Fibroblast of upper back skin (primary cell): ENCODE results near the gene AGBL4.
"Not testable (repeated sequence)": the region's sequence is repeated elsewhere in the genome, so short reads cannot be mapped to it uniquely, and the experiment has no call there.

Experiments
- DNase-seq: peaks from one replicate; pipeline ENCODE4 v3.0.0-alpha.2; 2013

AGBL4 gene

GRCh38 chr1:48560577-48560976 lies 1463.2 kb downstream of the AGBL4 start:
- no peak for DNase-seq

- DNase-seq: no peak
Measured at GRCh38 chr1:48560116-48560515, 1463.6 kb downstream of the AGBL4 start.

- DNase-seq: no peak
Measured at GRCh38 chr1:48558366-48558765, 1465.4 kb downstream of the AGBL4 start.

- DNase-seq: no peak
Measured at GRCh38 chr1:48556186-48556850, 1467.4 kb downstream of the AGBL4 start.

GRCh38 chr1:48555271-48555670 lies 1468.5 kb downstream of the AGBL4 start:
- no peak for DNase-seq

GRCh38 chr1:48552903-48553606 lies 1470.7 kb downstream of the AGBL4 start:
- DNase-seq: no peak

GRCh38 chr1:48552420-48552819 lies 1471.3 kb downstream of the AGBL4 start:
- DNase-seq: peak; percentile 7

GRCh38 chr1:48548985-48549384 lies 1474.8 kb downstream of the AGBL4 start:
- DNase-seq: no peak

- DNase-seq: no peak
Measured at GRCh38 chr1:48547561-48548220, 1476.1 kb downstream of the AGBL4 start.

GRCh38 chr1:48543854-48544253 lies 1479.9 kb downstream of the AGBL4 start:
- DNase-seq: no peak

- DNase-seq: no peak
Measured at GRCh38 chr1:48540587-48540986, 1483.2 kb downstream of the AGBL4 start.

GRCh38 chr1:48536477-48536876 lies 1487.3 kb downstream of the AGBL4 start:
- DNase-seq: no peak

GRCh38 chr1:48532976-48533375 lies 1490.8 kb downstream of the AGBL4 start:
- no peak for DNase-seq

- DNase-seq: peak; percentile 18
Measured at GRCh38 chr1:48530727-48531351, 1492.9 kb downstream of the AGBL4 start.

- no peak for DNase-seq
Measured at GRCh38 chr1:48527051-48527450, 1496.7 kb downstream of the AGBL4 start.

- peak; percentile 51 for DNase-seq
Measured at GRCh38 chr1:48526008-48526710, 1497.6 kb downstream of the AGBL4 start.

- DNase-seq: no peak
Measured at GRCh38 chr1:48524892-48525467, 1498.8 kb downstream of the AGBL4 start.

- DNase-seq: no peak
Measured at GRCh38 chr1:48523558-48523957, 1500.2 kb downstream of the AGBL4 start.

GRCh38 chr1:48519896-48520295 lies 1503.9 kb downstream of the AGBL4 start:
- not testable (repeated sequence) for DNase-seq

GRCh38 chr1:48506870-48507269 lies 1516.9 kb downstream of the AGBL4 start:
- DNase-seq: no peak

GRCh38 chr1:48500541-48501450 lies 1523.0 kb downstream of the AGBL4 start:
- no peak for DNase-seq
